ENCODE results near the gene PDCD1.

DNA sequence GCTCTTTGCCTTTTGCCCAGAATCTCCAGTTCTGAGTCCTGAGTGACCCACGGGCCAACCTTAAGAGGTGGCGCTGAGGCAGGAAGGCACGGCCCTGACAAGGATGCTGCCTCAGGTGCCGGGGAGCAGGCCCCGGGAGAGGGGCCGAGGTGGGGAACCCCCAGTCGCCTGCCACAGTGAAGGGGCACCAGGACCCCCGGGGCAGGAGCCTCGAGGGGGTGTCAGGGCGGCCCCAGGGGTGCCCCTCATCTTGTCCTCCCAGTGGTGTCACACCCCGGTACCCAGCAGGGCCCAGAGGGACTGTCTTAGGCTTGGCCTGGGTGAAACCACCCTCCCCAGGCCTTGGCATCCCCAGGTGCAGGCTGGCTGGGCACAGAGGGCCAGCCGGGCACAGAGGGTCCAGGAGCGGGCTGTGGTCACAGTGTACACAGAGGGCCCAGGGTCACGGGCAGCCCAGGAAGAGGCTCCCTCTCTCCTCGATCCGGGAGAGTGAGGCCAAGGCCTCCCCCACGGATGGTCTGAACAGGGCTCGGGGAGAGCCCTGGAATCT, 1.0 kb downstream of the PDCD1 start:
- TF ChIP-seq ELF4 (CRISPR knock-in tag; IDR thresholded peaks at IDR 0.05; ENCODE audit: borderline replicate concordance) (no peak), POLR2AphosphoS5 (IDR thresholded peaks at IDR 0.05; ENCODE audit: low read depth, low read length) (no peak)
